Inflammatory macrophage treated with lipopolysaccharide for 4 hours (primary cell): ENCODE measurements around the gene NR1D1.

Experiments
- DNase-seq: peaks from one replicate; pipeline ENCODE4 v3.0.0-alpha.2; 2020

NR1D1 gene

GRCh38 chr17:40111221-40112128 is 11.1 kb upstream of the NR1D1 start:
- DNase-seq = peak; percentile 89

- no peak for DNase-seq
Observed at GRCh38 chr17:40110026-40110845, 9.8 kb upstream of the NR1D1 start.

- DNase-seq = peak; percentile 39
Observed at GRCh38 chr17:40108970-40109824, 8.8 kb upstream of the NR1D1 start.

- peak; percentile 84 for DNase-seq
Observed at GRCh38 chr17:40107522-40108174, 7.3 kb upstream of the NR1D1 start.

- no peak for DNase-seq
Observed at GRCh38 chr17:40106760-40107521, 6.6 kb upstream of the NR1D1 start.

GRCh38 chr17:40105861-40106759 is 5.7 kb upstream of the NR1D1 start:
- DNase-seq = no peak

GRCh38 chr17:40104594-40105486 is 4.5 kb upstream of the NR1D1 start:
- DNase-seq = no peak

GRCh38 chr17:40103688-40104087 is 3.3 kb upstream of the NR1D1 start:
- DNase-seq = no peak

GRCh38 chr17:40103071-40103661 is 2.8 kb upstream of the NR1D1 start:
- no peak for DNase-seq

GRCh38 chr17:40101367-40102210 is 1.2 kb upstream of the NR1D1 start:
- no peak for DNase-seq

- peak; percentile 97 for DNase-seq
Observed at GRCh38 chr17:40100669-40101366, 429 bp upstream of the NR1D1 start.

- peak; percentile 82 for DNase-seq
Observed at GRCh38 chr17:40099619-40100418, 570 bp downstream of the NR1D1 start.

GRCh38 chr17:40098846-40099618 is 1.4 kb downstream of the NR1D1 start:
- DNase-seq = peak; percentile 96

GRCh38 chr17:40097931-40098845 is 2.2 kb downstream of the NR1D1 start:
- peak; percentile 53 for DNase-seq
